ENCODE results near the gene MAD1L1.

MAD1L1 gene

GRCh38 chr7:1865000-1865555, 367.7 kb downstream of the MAD1L1 start:
- H3K36me3 ChIP-seq (ENCODE audit: low read depth) = no peaks in the 10 kb centered on the region
- H3K4me3 ChIP-seq (ENCODE audit: severe bottlenecking) = no peak overlapping the region
- no peaks in the 10 kb centered on the region for H3K4me1 ChIP-seq (ENCODE audit: insufficient read depth, poor library complexity, severe bottlenecking)
- ATAC-seq (ENCODE audit: low read depth) = no peak
- H3K9me3 ChIP-seq (ENCODE audit: severe bottlenecking) = no peaks in the 10 kb centered on the region
- no peak overlapping the region for H3K27ac ChIP-seq (ENCODE audit: poor library complexity, severe bottlenecking)
- DNase-seq (ENCODE audit: low spot score) = no peak
- H3K27me3 ChIP-seq (ENCODE audit: insufficient read depth, poor library complexity, severe bottlenecking) = no peaks in the 10 kb centered on the region
- no peak for TF ChIP-seq CTCF (IDR thresholded peaks at IDR 0.05; ENCODE audit: poor library complexity, severe bottlenecking)

- no peak overlapping the region for H3K27ac ChIP-seq (ENCODE audit: poor library complexity, severe bottlenecking)
- DNase-seq (ENCODE audit: low spot score) = no peak
- no peak overlapping the region for H3K4me3 ChIP-seq (ENCODE audit: severe bottlenecking)
- no peaks in the 10 kb centered on the region for H3K9me3 ChIP-seq (ENCODE audit: severe bottlenecking)
- ATAC-seq (ENCODE audit: low read depth) = no peak
- H3K36me3 ChIP-seq (ENCODE audit: low read depth) = no peaks in the 10 kb centered on the region
- no peak for TF ChIP-seq CTCF (IDR thresholded peaks at IDR 0.05; ENCODE audit: poor library complexity, severe bottlenecking)
- no peaks in the 10 kb centered on the region for H3K27me3 ChIP-seq (ENCODE audit: insufficient read depth, poor library complexity, severe bottlenecking)
- no peaks in the 10 kb centered on the region for H3K4me1 ChIP-seq (ENCODE audit: insufficient read depth, poor library complexity, severe bottlenecking)
Observed at GRCh38 chr7:1864161-1864940, 368.4 kb downstream of the MAD1L1 start.

- Histone ChIP-seq H3K4me1 (ENCODE audit: insufficient read depth, poor library complexity, severe bottlenecking) (no peaks in the 10 kb centered on the region), H3K9me3 (ENCODE audit: severe bottlenecking) (no peaks in the 10 kb centered on the region), H3K27ac (ENCODE audit: poor library complexity, severe bottlenecking) (no peak overlapping the region), H3K27me3 (ENCODE audit: insufficient read depth, poor library complexity, severe bottlenecking) (no peaks in the 10 kb centered on the region), H3K4me3 (ENCODE audit: severe bottlenecking) (no peak overlapping the region), H3K36me3 (ENCODE audit: low read depth) (no peaks in the 10 kb centered on the region)
- DNase-seq (ENCODE audit: low spot score) = no peak
- ATAC-seq (ENCODE audit: low read depth) = no peak
- no peak for TF ChIP-seq CTCF (IDR thresholded peaks at IDR 0.05; ENCODE audit: poor library complexity, severe bottlenecking)
Observed at GRCh38 chr7:1863091-1863900, 369.4 kb downstream of the MAD1L1 start.

- ATAC-seq (ENCODE audit: low read depth) (no peak), DNase-seq (ENCODE audit: low spot score) (no peak)
- H3K27ac ChIP-seq (ENCODE audit: poor library complexity, severe bottlenecking) = no peak overlapping the region
- TF ChIP-seq CTCF (IDR thresholded peaks at IDR 0.05; ENCODE audit: poor library complexity, severe bottlenecking) = no peak
- no peaks in the 10 kb centered on the region for H3K4me1 ChIP-seq (ENCODE audit: insufficient read depth, poor library complexity, severe bottlenecking)
- no peaks in the 10 kb centered on the region for H3K9me3 ChIP-seq (ENCODE audit: severe bottlenecking)
- H3K4me3 ChIP-seq (ENCODE audit: severe bottlenecking) = no peak overlapping the region
- H3K36me3 ChIP-seq (ENCODE audit: low read depth) = no peaks in the 10 kb centered on the region
- H3K27me3 ChIP-seq (ENCODE audit: insufficient read depth, poor library complexity, severe bottlenecking) = no peaks in the 10 kb centered on the region
Observed at GRCh38 chr7:1862560-1862959, 370.2 kb downstream of the MAD1L1 start.

All from RWPE2 (cell line).